Gastrocnemius medialis (tissue), 4 donors: Measurements from ENCODE around the gene KRT10. TPM values are rescaled to one million over a fixed set of nuclear protein-coding genes. Genes with fewer than 3 reads are reported as not detected.
A peak's percentile ranks its signal among the peaks of the same experiment; 100 is the strongest.

ENCODE experiments used
- ATAC-seq, 2 donors: fragments of 150-250 bp; one replicate each; pipeline ENCODE4 v1.9.1; 2016
- DNase-seq, 2 donors: peaks; one replicate each; pipeline ENCODE4 v3.0.0-alpha.2; 2019
- H3K27ac ChIP-seq, 4 donors: fragments of 200-600 bp; sonication (generic); 1 replicate in 1 of 4; 2 replicates in 3 of 4; pipeline ENCODE4 v1.5.1; 2016 to 2018; ENCODE audit warnings: mild to moderate bottlenecking in 2 of 4, moderate library complexity in 1 of 4
- H3K27me3 ChIP-seq, 3 donors: fragments of 200-600 bp; sonication (generic) in 2 of 3; 1 replicate in 1 of 3; 2 replicates in 2 of 3; pipeline versions ENCODE4 v1.5.1 to v1.6.0; 2016 to 2019; ENCODE audit warnings: mild to moderate bottlenecking in 1 of 3, moderate library complexity in 1 of 3
- H3K36me3 ChIP-seq, 2 donors: fragments of 200-600 bp; sonication (generic) in 1 of 2; one replicate each; pipeline ENCODE4 v1.5.1; 2017 to 2018
- H3K4me1 ChIP-seq, 2 donors: fragments of 200-600 bp; sonication (generic) in 1 of 2; one replicate each; pipeline ENCODE4 v1.5.1; 2016 to 2017; ENCODE audit warnings: mild to moderate bottlenecking in 2 of 2
- H3K4me3 ChIP-seq, 4 donors: fragments of 200-600 bp; sonication (generic) in 3 of 4; 1 replicate in 1 of 4; 2 replicates in 3 of 4; pipeline ENCODE4 v1.5.1; 2016 to 2019; ENCODE audit warnings: mild to moderate bottlenecking in 2 of 4
- H3K9me3 ChIP-seq, 3 donors: fragments of 200-600 bp; sonication (generic) in 2 of 3; 1 replicate in 1 of 3; 2 replicates in 2 of 3; pipeline ENCODE4 v1.5.1; 2016 to 2019
- CTCF ChIP-seq, 5 experiments: fragments of 450-650 bp in 3 of 5; fragments of 200-600 bp in 2 of 5; sonication (generic) in 2 of 5; IDR thresholded peaks in 4 of 5; conservative IDR thresholded peaks in 1 of 5; 1 replicate in 4 of 5; 2 replicates in 1 of 5; pipeline ENCODE4 v1.5.1; 2016 to 2019; ENCODE audit warnings: antibody characterized with exemption in 5 of 5, mild to moderate bottlenecking in 3 of 5, moderate library complexity in 3 of 5
- POLR2A ChIP-seq, 2 donors: fragments of 450-650 bp; IDR thresholded peaks; one replicate each; pipeline ENCODE4 v1.6.1; 2017; ENCODE audit warnings: antibody characterized with exemption in 2 of 2, mild to moderate bottlenecking in 2 of 2, moderate library complexity in 2 of 2
- in situ Hi-C, 4 donors: fragments of 200-750 bp; cut with MboI; loops; one replicate each; pipeline versions ENCODE4 v1.15.0 to v1.8.0; 2017; ENCODE audit warnings: low sequenced_read_pairs in 4 of 4
- intact Hi-C: fragments of 100-400 bp; cut with DNase I; formaldehyde crosslinking; loops from one replicate; pipeline ENCODE4 v1.15.1; 2023; ENCODE audit warnings: low total_unique reads
- total RNA-seq, 4 donors: library from RNA; depleted of rRNA; stranded (reverse); fragments of >200 nt; gene quantifications; one replicate each; pipeline versions ENCODE4 v1.1.0 to v1.2.3, GENCODE V29; 2016

Gene KRT10
- total RNA-seq, 4 donors from 2014 or later, result 0.20 to 21.9 (median 9.4) TPM

- H3K27me3 ChIP-seq, result peaks cover 8 to 21% (median 18%) of the 10 kb centered on the region in 3 donors
- intact Hi-C loops, result no loop called here
Observed at GRCh38 chr17:40782450-40782849, 40.0 kb downstream of the KRT10 start, which contains the start of gene KRT27. TSS of gene KRT27 (minus strand) at chr17:40782550. CDS start at chr17:40782493, 57 bp downstream.

GRCh38 chr17:40779181-40779909, 43.1 kb downstream of the KRT10 start:
- H3K4me1 ChIP-seq, result no peaks in the 10 kb centered on the region
- peaks cover 8 to 32% (median 29%) of the 10 kb centered on the region in 3 donors for H3K27me3 ChIP-seq
- in situ Hi-C loops (no loop called here), intact Hi-C loops (no loop called here)
- H3K9me3 ChIP-seq, result no peaks in the 10 kb centered on the region
- TF ChIP-seq CTCF (IDR thresholded peaks at IDR 0.05 in 4 of 5, conservative IDR thresholded peaks at IDR 0.05 in 1 of 5), result no peak
- TF ChIP-seq POLR2A (IDR thresholded peaks at IDR 0.05), result no peak
- H3K36me3 ChIP-seq, result no peaks in the 10 kb centered on the region
- H3K27ac ChIP-seq, result no peak overlapping the region
- no peak for DNase-seq
- no peak for ATAC-seq
- peak overlapping the region in 1 of 4 donors; percentile 10 for H3K4me3 ChIP-seq

More at GRCh38 chr17:40782450-40782849, 40.0 kb downstream of the KRT10 start, which contains the start of gene KRT27:
- TF ChIP-seq CTCF (IDR thresholded peaks at IDR 0.05 in 4 of 5, conservative IDR thresholded peaks at IDR 0.05 in 1 of 5) (no peak), POLR2A (IDR thresholded peaks at IDR 0.05) (no peak)
- Histone ChIP-seq H3K4me1 (no peaks in the 10 kb centered on the region), H3K27ac (no peak within 1 kb of the TSS), H3K36me3 (no peaks in the 10 kb centered on the region), H3K9me3 (no peaks in the 10 kb centered on the region), H3K4me3 (no peak within 1 kb of the TSS)
- ATAC-seq, result no peak
- DNase-seq, result no peak
- in situ Hi-C loops, result no loop called here

GRCh38 chr17:40778461-40778860, 44.0 kb downstream of the KRT10 start:
- no peak for ATAC-seq
- Histone ChIP-seq H3K27ac (no peak overlapping the region), H3K36me3 (no peaks in the 10 kb centered on the region), H3K9me3 (no peaks in the 10 kb centered on the region), H3K27me3 (peaks cover 8 to 33% (median 33%) of the 10 kb centered on the region in 3 donors), H3K4me3 (no peak overlapping the region), H3K4me1 (no peaks in the 10 kb centered on the region)
- no peak for TF ChIP-seq CTCF (IDR thresholded peaks at IDR 0.05 in 4 of 5, conservative IDR thresholded peaks at IDR 0.05 in 1 of 5)
- no peak for TF ChIP-seq POLR2A (IDR thresholded peaks at IDR 0.05)
- in situ Hi-C loops, result no loop called here
- no peak for DNase-seq
- intact Hi-C loops, result no loop called here

- intact Hi-C loops, result no loop called here
- no peak for DNase-seq
- in situ Hi-C loops, result no loop called here
- no peaks in the 10 kb centered on the region for H3K4me1 ChIP-seq
- no peaks in the 10 kb centered on the region for H3K9me3 ChIP-seq
- no peak for ATAC-seq
- H3K4me3 ChIP-seq, result no peak overlapping the region
- H3K27ac ChIP-seq, result no peak overlapping the region
- H3K36me3 ChIP-seq, result no peaks in the 10 kb centered on the region
- H3K27me3 ChIP-seq, result peaks cover 8 to 33% (median 33%) of the 10 kb centered on the region in 3 donors
- no peak for TF ChIP-seq CTCF (IDR thresholded peaks at IDR 0.05 in 4 of 5, conservative IDR thresholded peaks at IDR 0.05 in 1 of 5)
- no peak for TF ChIP-seq POLR2A (IDR thresholded peaks at IDR 0.05)
Observed at GRCh38 chr17:40777971-40778370, 44.4 kb downstream of the KRT10 start.
